Hepatocyte (in vitro differentiated cells): ENCODE data around the gene DRC1. TPM values are rescaled to one million over a fixed set of nuclear protein-coding genes. Genes with fewer than 3 reads are reported as not detected.

ENCODE experiments used
- DNase-seq: peaks from one replicate; pipeline ENCODE4 v3.0.0-alpha.2; 2016; ENCODE audit warnings: low spot score
- H2AFZ ChIP-seq: fragments of 200-600 bp; sonication (generic); 2 replicates; pipeline ENCODE4 v1.6.0; 2016; ENCODE audit warnings: antibody characterized with exemption, mild to moderate bottlenecking
- H3K27ac ChIP-seq: fragments of 200-600 bp; sonication (generic); 2 replicates; pipeline ENCODE4 v1.5.1; 2016; ENCODE audit warnings: mild to moderate bottlenecking
- H3K27me3 ChIP-seq: fragments of 200-600 bp; sonication (generic); 2 replicates; pipeline ENCODE4 v1.6.1; 2016
- H3K36me3 ChIP-seq: fragments of 200-600 bp; sonication (generic); replicated peaks from 2 replicates; pipeline ENCODE4 v1.5.1; 2016; ENCODE audit warnings: low read depth; ENCODE audit not compliant: insufficient read depth
- H3K4me1 ChIP-seq: fragments of 200-600 bp; sonication (generic); 2 replicates; pipeline ENCODE4 v1.5.1; 2016; ENCODE audit warnings: mild to moderate bottlenecking, moderate library complexity; ENCODE audit not compliant: insufficient read depth
- H3K4me2 ChIP-seq: fragments of 200-600 bp; sonication (generic); 2 replicates; pipeline ENCODE4 v1.6.0; 2016
- H3K4me3 ChIP-seq: fragments of 200-600 bp; sonication (generic); 2 replicates; pipeline ENCODE4 v1.5.1; 2016; ENCODE audit warnings: mild to moderate bottlenecking
- H3K79me2 ChIP-seq: fragments of 200-600 bp; sonication (generic); 2 replicates; pipeline ENCODE4 v1.6.0; 2017; ENCODE audit warnings: mild to moderate bottlenecking
- H3K9me2 ChIP-seq: fragments of 200-600 bp; sonication (generic); replicated peaks from 2 replicates; pipeline ENCODE4 v1.6.0; 2017; ENCODE audit warnings: mild to moderate bottlenecking; ENCODE audit not compliant: insufficient read depth
- H3K9me3 ChIP-seq: fragments of 200-600 bp; sonication (generic); 2 replicates; pipeline ENCODE4 v1.5.1; 2016; ENCODE audit warnings: low read depth, mild to moderate bottlenecking
- H4K20me1 ChIP-seq: fragments of 200-600 bp; sonication (generic); 2 replicates; pipeline ENCODE4 v1.6.0; 2016; ENCODE audit warnings: mild to moderate bottlenecking; ENCODE audit not compliant: insufficient read depth, poor library complexity, severe bottlenecking
- CTCF ChIP-seq: fragments of 200-600 bp; sonication (generic); IDR thresholded peaks from 2 replicates; pipeline ENCODE4 v1.5.1; 2016; ENCODE audit warnings: antibody characterized with exemption, mild to moderate bottlenecking; ENCODE audit not compliant: poor library complexity
- EZH2 ChIP-seq: fragments of 200-600 bp; sonication (generic); IDR thresholded peaks from 2 replicates; pipeline ENCODE4 v1.6.1; 2016; ENCODE audit warnings: antibody characterized with exemption, mild to moderate bottlenecking, borderline replicate concordance
- EZH2phosphoT487 ChIP-seq: fragments of 200-600 bp; sonication (generic); IDR thresholded peaks from one replicate; pipeline ENCODE4 v1.6.1; 2018; ENCODE audit warnings: antibody characterized with exemption, mild to moderate bottlenecking, low read depth, moderate library complexity; ENCODE audit not compliant: unreplicated experiment, severe bottlenecking
- WGBS: methylation state at CpG from one replicate; pipeline ENCODE4 v1.1.6; 2016; ENCODE audit warnings: low lambda C conversion rate; ENCODE audit errors: missing lambda C conversion rate; 5-methylcytosine and 5-hydroxymethylcytosine counted together
- polyA plus RNA-seq: library from polyadenylated mRNA; unstranded; fragments of >200 nt; fragmentation: Nextera tagmentation; extraction: Ambion mirVana; gene quantifications from 2 replicates; pipeline ENCODE4 v1.2.1, GENCODE V29; 2016
- total RNA-seq: library from RNA; depleted of rRNA; stranded (reverse); fragments of >200 nt; gene quantifications from 2 replicates; pipeline ENCODE4 v1.2.3, GENCODE V29; 2014

Gene DRC1
- total and polyA plus RNA-seq, 2 experiments from 2014 or later = 0.06 TPM; not detected in 1

- Histone ChIP-seq H3K27ac (no peak overlapping the region), H3K9me3 (no peaks in the 10 kb centered on the region), H4K20me1 (no peaks in the 10 kb centered on the region), H3K79me2 (no peaks in the 10 kb centered on the region), H3K36me3 (no peaks in the 10 kb centered on the region), H3K9me2 (no peaks in the 10 kb centered on the region), H3K4me1 (no peaks in the 10 kb centered on the region), H2AFZ (no peak overlapping the region), H3K4me2 (no peak overlapping the region), H3K4me3 (no peak overlapping the region), H3K27me3 (no peaks in the 10 kb centered on the region)
- no peak for TF ChIP-seq EZH2
- no peak for TF ChIP-seq EZH2phosphoT487
- TF ChIP-seq CTCF = no peak
- WGBS = 85% methylated on average over 3 of the region's 3 CpGs
- no peak for DNase-seq
Observed at GRCh38 chr2:26414311-26414710, 12.6 kb downstream of the DRC1 start.

GRCh38 chr2:26421961-26422360, 20.2 kb downstream of the DRC1 start:
- Histone ChIP-seq H3K27me3 (no peaks in the 10 kb centered on the region), H4K20me1 (no peaks in the 10 kb centered on the region), H3K9me2 (no peaks in the 10 kb centered on the region), H3K36me3 (no peaks in the 10 kb centered on the region), H3K79me2 (no peaks in the 10 kb centered on the region), H3K4me2 (no peak overlapping the region), H2AFZ (no peak overlapping the region), H3K4me1 (no peaks in the 10 kb centered on the region), H3K9me3 (no peaks in the 10 kb centered on the region), H3K27ac (no peak overlapping the region), H3K4me3 (no peak overlapping the region)
- TF ChIP-seq EZH2phosphoT487 = no peak
- WGBS = 90% methylated on average over 5 of the region's 5 CpGs
- DNase-seq = no peak

GRCh38 chr2:26422947-26423629, 21.4 kb downstream of the DRC1 start:
- Histone ChIP-seq H3K4me3 (no peak overlapping the region), H3K9me2 (no peaks in the 10 kb centered on the region), H3K36me3 (no peaks in the 10 kb centered on the region), H3K79me2 (no peaks in the 10 kb centered on the region), H3K4me2 (no peak overlapping the region), H2AFZ (no peak overlapping the region), H3K9me3 (no peaks in the 10 kb centered on the region), H4K20me1 (no peaks in the 10 kb centered on the region), H3K27me3 (no peaks in the 10 kb centered on the region), H3K4me1 (no peaks in the 10 kb centered on the region), H3K27ac (no peak overlapping the region)
- 59% methylated on average over 8 of the region's 9 CpGs for WGBS
- no peak for TF ChIP-seq EZH2
- TF ChIP-seq CTCF = no peak
- no peak for TF ChIP-seq EZH2phosphoT487
- DNase-seq = no peak

- H3K4me1 ChIP-seq = no peaks in the 10 kb centered on the region
- H3K4me3 ChIP-seq = no peak overlapping the region
- no peak overlapping the region for H2AFZ ChIP-seq
- H3K27me3 ChIP-seq = no peaks in the 10 kb centered on the region
- TF ChIP-seq EZH2 = no peak
- no peak for TF ChIP-seq CTCF
- no peak for TF ChIP-seq EZH2phosphoT487
- no peak for DNase-seq
- H3K9me2 ChIP-seq = no peaks in the 10 kb centered on the region
- no peaks in the 10 kb centered on the region for H3K79me2 ChIP-seq
- no peaks in the 10 kb centered on the region for H3K9me3 ChIP-seq
- H4K20me1 ChIP-seq = no peaks in the 10 kb centered on the region
- 86% methylated on average over 9 of the region's 9 CpGs for WGBS
- no peak overlapping the region for H3K4me2 ChIP-seq
- H3K27ac ChIP-seq = no peak overlapping the region
- H3K36me3 ChIP-seq = no peaks in the 10 kb centered on the region
Observed at GRCh38 chr2:26423750-26424149, 22.0 kb downstream of the DRC1 start.
